GM18519 (cell line): ENCODE data around the gene NCKAP5.
"Not testable (repeated sequence)": the region's sequence is repeated elsewhere in the genome, so short reads cannot be mapped to it uniquely, and the experiment has no call there.

Experiments
- ATAC-seq: cut with Tn5 transposase; IDR thresholded peaks from one replicate; pipeline ENCODE4 v1.9.1; 2021; ENCODE audit warnings: mild to moderate bottlenecking, moderate library complexity; ENCODE audit not compliant: unreplicated experiment, low FRiP score

The NCKAP5 gene

DNA sequence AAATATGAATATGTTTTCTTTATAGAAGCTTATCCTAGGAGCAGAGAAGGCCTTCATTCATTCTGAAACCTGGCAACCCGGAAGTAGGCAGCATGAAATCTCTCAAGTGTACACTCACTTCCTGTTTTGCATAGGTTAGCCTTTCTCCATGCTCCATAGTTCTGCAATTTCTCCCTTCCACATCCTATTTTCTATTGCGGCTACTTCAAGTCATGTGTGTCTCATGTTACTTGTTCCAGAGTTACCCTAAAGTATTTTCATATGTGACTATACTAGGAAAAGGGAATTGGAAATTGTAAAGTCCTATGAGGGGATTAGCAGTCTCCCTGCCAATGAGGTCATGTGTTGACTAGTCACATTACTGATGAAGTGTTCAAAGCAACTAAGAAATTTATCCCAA is 320.6 kb downstream of the NCKAP5 start:
- ATAC-seq = no peak

DNA sequence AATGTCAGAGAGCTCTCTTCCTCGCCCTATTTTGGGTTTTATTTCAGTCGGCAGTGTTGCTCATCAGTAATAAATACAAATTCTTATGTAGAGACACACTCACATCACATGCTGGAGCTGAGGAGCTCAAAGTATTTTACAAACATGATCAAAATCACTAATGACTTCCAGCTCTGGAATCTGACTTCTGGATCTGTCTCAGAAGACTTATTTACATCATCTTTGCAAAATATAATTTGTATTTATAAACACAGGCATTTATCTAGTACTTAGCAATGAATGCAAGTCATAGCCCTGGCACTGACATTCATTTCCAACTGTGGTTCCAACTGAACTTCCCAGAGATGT is 327.1 kb downstream of the NCKAP5 start:
- no peak for ATAC-seq

DNA sequence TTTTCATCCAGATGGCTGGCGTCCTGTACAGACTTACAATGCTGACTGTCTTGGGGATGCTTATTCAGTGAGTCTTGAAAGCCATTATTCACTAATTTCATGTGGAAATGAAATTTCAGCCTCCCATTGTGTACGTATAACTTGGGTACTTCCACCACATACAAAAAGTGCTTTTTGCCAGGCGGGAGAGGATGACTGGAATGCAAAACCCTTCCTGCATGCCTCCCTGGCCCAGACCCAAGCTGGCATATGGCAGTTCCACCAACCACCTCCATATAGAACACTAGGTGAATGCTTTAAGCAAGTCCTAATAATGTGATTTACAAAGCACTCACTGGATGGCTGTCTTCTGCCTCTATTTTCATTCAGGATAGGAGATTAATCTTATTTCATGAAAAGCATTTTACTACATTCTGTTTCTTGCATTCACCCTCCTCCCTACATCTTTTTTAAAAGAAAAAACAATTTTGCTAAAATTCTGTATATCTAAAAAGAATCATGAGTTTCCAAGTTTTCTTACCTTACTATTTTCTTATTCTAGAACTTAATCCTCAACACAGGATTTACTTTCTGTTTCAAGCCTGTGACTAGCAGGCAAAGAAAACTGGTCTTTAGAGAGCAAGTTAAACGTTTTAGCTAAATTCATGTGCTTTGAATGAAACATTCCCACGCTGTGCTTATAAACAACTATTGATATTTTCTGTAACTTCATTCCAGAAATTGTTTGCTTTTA is 327.6 kb downstream of the NCKAP5 start:
- ATAC-seq = no peak

DNA sequence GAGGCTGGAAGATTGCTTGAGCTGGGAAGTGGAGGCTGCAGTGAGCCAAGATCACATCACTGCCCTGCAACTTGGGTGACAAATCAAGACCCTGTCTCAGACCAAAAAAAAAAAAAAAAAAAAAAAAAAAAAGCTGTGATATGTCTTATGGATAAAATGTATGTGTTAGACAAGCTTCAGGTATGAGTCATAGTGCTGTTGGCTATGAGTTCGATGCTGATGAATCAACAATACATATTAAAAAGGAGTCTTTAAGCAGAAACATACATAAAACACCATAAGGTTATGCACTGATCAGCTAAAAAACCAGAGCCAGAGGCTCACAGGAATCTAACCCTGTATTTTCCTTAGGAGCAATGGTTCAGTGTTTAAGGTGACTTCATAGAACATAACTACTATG is 332.3 kb downstream of the NCKAP5 start:
- ATAC-seq = no peak

DNA sequence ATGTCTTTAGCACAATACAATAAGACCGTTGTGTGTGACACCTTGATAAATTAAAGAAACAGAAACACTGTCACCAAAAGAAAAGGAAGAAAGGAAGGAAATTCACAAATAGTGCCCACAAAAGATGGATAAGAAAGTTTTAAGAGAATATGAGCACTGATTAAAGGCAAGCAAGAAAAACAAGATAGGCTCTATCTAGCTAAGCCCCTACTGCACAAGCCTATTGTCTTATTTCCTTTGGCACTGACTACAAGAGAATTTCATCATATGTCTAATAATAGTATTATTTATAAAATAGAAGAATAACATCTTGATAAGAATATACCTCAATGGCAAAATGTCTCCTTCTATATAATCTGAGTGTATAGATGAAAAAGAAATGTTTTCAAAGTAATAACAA is 335.7 kb downstream of the NCKAP5 start:
- ATAC-seq = no peak

DNA sequence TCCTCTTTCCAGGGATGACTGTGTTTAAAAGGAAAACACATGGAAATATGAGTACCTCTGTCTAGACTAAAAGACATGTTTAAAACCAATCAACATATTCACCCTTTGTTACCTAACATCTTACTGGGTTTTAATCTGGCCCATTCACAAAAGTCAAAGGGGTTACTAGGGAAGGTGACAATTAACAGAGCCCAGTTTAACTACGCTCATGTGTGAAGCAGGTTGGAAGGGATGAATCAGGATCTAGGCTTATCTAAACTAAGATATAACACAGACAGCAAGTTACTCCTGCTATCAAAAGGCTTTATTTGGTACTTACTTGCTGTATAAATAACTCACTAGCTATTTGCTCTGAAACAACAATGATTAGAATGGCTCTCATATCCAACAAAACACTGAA is 337.0 kb downstream of the NCKAP5 start:
- no peak for ATAC-seq

DNA sequence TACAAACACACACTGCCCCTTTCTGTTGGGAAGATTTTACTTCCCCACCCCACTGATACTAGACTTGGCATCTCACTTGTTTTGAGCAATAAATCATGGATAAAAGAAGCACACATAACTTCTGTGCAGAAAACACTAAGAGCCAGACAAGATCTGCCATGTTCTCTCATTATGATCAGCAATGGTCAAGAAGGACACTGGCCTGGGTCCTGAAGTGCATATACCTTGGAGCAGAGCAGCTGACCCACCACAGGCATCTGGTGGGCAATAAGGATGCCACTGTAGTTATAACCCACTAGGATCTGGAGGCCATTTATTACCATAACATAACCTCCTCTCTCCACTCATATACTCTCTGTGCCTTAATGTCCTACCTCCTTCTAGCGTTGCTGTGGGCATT is 338.3 kb downstream of the NCKAP5 start:
- ATAC-seq = no peak

DNA sequence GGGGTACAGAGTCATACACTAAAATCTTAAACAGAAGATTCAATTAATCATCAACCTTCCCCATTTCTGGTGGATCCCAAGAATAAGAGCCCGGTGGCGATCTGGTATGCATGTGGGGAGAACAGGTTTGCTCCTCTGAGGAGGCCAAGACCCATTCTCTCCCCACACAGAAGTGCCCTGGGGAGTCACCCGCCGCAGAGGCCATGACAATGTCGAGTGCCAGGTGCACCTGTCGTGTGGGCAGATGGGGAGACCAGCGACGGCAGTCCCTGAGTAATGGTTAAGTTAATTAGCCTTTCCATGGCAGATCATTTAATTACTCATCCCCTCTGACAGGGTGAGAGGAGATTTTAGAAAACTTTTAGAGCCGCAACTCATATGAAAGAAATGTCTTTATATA is 345.0 kb downstream of the NCKAP5 start:
- ATAC-seq = no peak

DNA sequence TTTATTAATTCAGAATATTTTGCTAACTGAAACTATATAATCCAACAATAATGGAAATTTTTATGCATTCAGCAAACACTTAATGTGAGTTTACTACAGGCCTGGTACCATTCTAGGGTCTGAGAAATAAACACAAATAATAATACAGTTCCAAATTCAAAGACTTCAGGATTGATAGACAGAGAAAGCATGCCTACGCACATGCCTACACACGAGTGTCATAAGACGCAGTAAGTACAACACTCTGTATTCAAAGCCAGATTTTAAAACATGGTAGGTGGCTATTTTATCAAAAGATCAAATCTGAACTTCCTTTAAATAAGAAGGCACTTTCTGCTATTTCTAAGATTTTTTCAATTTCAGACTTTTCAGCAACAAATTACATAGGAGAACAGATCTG is 346.9 kb downstream of the NCKAP5 start:
- ATAC-seq = no peak

DNA sequence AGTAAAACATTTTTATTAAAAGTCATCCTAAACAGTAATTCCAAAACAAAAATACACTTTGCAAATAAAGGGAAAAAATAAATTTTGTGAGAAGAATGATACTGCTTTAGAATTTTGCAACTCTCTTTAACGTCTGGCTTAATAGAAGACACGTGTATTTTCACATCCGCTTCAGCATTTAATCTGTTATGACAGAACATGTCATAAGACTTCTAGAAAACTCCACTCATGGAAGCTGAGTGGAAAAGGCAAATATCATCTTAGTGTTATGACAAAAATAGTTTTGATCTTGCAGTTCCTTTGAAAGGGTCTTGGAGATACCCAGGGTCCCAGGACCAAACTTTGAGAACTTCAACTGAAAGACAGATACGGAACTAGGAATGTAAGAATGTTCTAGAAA is 350.1 kb downstream of the NCKAP5 start:
- no peak for ATAC-seq

DNA sequence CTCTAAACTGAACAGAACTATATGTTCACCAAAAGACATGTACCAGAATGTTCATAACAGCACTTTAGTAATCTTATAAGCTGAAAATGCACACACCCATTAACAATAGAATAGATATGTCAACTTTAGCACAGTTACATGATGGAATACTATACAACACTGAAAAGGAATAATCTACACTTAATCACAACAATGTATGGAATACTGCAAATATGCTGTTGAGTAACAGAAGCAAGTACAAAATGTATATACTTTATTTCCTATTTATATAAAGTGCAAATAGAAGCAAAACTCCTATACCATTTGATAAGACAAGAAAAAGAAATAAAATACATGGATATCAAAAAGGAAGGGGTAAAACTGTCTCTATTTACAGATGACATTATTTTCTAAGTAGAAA is 352.8 kb downstream of the NCKAP5 start:
- no peak for ATAC-seq

DNA sequence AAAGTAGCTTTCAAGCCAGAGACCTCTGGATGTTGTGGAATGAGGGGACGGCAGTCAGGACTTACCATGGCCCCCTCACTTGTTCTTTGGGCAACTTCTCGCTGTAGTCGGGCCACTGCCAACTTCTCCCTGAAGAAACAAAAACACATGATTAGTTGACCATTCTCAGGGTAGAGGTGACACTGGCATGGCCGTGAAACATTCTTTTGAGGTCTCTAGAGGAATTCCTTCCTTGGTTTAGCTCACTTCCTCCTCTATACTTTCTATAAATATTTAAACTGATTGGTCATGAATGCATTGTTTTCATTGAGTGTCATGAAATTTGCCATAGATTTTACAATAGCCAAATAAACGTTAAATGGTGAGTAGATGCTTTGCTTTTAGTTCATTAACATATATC is 354.6 kb downstream of the NCKAP5 start:
- ATAC-seq = no peak

DNA sequence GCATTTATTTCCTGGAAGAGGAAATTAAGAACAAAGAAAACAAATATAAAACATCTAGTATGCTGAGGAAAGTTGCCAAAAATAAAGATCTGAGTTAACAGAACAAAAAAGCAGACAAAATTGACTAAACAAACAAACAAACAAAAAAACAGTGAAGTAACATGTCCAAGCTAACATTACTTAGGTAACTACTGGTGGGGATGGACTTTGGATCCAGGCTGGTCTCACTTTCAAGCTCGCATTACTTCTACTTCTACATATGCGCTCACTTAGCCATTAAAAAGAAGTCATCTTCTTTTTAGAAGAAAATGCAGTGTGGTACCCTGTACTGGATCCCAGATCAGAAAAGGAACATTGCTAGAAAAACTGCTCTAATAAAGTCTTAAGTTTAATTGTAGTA is 358.9 kb downstream of the NCKAP5 start:
- ATAC-seq = no peak

DNA sequence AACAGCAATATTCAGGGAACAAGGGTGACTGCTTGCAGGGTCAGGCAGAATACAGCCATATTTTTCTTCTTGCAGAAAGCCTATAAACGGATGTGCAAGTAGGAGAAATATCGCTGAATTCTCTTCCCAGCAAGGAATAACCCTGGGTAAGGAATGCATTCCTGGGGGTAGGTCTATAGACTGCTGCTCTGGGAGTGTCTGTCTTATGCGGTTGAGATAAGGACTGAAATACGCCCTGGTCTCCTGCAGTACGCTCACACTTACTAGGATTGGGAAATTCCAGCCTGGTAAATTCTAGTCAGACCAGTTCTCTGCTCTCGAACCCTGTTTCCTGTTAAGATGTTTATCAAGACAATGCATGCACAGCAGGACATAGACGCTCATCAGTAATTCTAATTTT is 361.6 kb downstream of the NCKAP5 start:
- ATAC-seq = not testable (repeated sequence)

DNA sequence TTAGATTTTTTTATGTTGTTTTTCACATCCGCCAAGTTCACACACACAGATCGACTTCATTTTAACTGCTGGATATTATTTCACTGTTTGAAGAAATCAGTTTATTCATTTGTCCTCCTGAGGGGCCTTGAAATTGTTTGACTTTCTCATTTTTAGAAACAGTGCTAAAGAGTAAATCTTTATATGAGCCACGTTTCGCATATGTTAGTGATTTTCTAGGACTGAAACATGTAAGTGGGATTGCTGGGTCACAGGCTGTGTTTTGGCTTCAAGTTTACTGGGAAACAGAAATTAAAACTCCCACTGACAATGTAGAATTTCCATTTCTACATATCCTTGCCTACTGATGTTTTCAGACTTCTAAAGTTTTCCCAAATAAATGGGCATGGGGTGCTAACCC is 363.8 kb downstream of the NCKAP5 start:
- no peak for ATAC-seq

DNA sequence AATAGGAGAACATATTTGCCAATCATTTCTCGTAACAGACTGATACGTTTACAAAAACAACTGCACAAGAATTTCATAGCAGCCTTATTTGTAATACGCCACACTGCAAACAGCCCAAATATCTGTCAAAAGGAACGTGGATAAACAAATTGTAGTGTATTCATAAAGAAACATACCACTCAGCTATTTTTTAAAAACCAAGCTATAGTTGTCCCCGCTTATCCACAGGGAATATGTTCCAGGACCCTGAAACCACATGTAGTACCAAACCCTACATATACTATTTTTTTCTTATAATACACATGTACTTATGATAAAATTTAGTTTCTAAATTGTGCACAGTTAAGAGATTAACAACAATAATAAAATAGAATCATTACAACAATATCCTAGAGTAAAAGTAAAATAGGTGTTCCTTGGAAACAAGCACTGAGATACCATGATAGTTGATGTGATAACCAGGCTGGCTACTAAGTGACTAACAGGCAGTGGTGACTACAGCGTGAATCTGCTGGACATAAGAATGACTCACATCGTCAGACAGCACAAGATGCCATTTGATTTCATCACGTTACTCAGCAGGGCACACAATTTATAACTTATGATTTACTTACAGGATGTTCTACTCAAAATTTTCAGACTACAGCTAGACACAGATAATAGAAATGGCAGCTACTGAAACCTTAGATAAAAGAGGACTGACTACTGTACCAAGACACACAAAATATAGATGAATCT is 367.4 kb downstream of the NCKAP5 start:
- ATAC-seq = no peak

DNA sequence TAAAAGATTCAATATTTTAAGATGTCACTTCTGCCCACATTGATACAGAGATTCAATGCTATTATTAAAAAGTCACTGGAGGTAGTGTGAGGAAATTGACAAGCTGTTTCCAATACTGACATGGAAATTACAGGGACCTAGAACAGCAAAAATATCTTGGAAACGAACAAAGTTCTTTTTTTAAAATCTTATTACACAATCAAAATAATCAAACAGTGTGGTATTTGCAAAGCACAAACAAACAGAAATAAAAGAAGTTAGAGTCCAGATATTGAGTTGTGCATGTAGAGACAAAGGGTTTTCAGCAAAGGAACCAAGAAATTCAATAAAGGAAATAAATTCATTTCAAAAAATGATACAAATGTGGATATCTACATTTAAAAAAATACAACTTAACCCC is 369.6 kb downstream of the NCKAP5 start:
- ATAC-seq = no peak

DNA sequence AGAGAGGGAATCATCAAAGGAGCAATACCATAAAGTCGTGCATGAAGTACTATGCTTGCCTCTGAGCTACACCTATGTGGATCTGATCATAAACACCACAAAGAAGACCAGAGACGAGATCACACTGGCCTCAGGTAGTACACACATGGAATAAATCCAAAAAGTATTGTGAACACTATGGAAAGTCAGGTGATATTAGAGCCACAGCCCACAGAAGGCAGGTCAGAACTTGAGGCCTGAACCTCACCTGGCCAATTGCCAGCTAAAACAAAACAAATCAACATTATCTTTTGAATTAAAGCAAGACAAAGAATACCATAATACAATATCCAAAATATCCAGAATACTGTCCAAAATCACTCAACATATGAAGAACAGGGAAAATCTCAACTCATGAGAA is 371.1 kb downstream of the NCKAP5 start:
- ATAC-seq = no peak

DNA sequence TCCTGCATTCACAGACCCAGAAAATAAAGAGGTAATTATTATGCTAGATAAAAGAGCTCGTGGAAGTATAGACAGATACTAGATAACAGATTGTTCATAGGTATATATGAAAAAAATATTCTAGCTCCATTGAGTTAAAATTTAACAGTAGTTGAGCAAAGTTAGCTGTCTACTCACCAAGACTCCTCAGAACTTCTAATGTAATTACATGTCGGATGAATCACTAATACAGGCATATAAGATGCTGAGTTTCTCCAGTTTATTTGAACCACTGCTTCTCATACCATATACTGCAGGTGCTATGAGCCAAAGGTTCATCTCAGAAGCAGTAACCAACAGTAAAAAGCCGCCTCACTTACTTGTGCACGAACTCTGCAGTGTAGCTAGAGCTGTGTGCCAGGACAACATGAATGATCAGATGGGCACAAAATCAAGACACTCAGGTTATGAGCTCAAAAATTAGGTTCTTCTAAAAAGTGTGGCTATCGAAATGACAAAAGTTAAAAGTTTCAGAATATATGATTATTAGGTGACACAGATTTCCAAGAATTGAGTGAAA is 373.4 kb downstream of the NCKAP5 start:
- ATAC-seq = no peak

DNA sequence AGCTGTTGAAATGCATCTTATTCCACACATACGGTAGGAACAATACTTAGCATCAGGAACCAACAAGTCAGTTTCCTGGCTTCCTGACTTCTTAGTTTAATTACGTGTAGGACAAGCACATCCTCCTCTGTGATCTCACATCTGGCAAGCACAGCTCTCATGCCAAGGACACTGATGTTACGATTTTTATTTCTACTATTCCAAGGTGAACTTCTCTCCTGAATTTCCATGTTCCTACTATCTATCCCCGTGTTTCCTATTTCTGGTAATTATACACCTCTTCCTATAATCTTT is 374.0 kb downstream of the NCKAP5 start:
- ATAC-seq = no peak

DNA sequence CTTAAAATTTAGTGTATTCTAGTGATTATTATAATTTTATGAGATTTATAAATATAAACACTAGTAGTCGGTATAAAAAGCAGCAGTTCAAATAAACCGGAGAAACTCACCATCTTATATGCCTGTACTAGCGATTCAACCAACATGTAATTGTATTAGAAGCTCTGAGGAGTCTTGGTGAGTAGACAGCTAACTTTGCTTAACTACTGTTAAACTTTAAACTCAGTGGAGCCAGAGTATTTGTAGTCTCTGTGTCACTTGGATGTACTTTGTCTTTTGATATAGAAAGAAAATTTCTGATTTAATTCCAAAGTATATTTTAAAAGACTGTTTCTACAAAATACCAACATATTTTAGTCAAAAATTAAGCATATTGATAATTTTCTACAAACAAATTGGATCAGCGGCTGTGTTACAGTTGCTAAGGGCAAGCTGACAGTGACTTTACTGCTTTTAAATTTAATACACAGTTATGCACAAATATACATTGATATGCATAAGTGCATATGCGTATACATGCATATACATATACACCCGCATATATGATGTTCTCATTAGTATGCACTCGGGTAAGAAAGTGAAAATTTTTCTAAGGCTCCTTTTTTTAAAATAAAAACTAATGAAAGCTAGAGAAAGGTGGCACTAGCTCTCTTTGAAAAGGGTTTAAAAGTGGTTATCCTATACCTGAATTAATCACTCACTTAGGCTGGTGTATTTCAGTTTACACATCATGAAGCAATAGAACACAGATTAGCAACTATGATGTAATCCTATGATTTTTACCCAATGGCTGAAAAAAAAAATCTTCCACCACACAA is 374.5 kb downstream of the NCKAP5 start:
- ATAC-seq = no peak
